Loucy (cell line): ENCODE data around the gene SLC22A3.

Experiments used
- EZH2phosphoT487 ChIP-seq: fragments of 200-600 bp; IDR thresholded peaks from 2 replicates; pipeline ENCODE4 v1.6.1; 2018; ENCODE audit warnings: antibody characterized with exemption, mild to moderate bottlenecking, moderate library complexity, borderline replicate concordance
- TF ChIP-seq, protein P1 (sequence below): fragments of 200-600 bp; sonication (generic); conservative IDR thresholded peaks from 2 replicates; pipeline ENCODE4 v1.5.1; 2014; ENCODE audit warnings: mild to moderate bottlenecking, antibody characterized with exemption, low read length

DNA sequence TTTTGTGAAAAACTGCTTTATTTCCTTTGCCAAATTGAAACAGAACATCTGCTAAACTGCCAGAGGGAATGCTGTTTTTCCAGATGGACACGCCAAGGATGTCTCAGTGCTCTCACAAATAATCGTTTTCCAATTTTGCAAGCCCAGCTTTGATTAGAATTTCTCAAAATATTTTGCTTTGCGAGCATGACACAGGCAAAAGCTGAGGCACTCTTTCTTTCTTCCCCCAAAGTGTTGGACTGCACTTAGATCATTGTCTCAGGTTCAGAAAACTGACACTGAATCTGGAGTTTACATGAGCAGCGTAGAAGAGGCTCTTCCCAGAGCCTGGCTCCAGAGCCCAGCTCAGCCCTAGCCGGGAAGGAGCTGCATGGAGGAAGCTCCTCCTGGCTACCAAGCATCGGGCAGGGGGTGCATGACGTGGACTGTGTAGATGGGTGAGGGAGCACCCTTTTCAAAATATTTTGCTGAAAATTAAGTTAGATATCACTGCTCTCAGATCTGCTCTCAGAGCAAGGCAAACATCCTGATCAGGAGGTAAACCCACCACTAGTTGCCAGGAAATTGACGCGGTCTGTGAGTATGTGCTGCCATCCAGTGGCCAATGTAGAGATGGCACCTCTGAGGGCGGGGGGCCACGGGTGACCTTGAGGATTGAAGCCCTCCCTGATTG, 107.5 kb downstream of the SLC22A3 start:
- TF ChIP-seq, protein P1, sequence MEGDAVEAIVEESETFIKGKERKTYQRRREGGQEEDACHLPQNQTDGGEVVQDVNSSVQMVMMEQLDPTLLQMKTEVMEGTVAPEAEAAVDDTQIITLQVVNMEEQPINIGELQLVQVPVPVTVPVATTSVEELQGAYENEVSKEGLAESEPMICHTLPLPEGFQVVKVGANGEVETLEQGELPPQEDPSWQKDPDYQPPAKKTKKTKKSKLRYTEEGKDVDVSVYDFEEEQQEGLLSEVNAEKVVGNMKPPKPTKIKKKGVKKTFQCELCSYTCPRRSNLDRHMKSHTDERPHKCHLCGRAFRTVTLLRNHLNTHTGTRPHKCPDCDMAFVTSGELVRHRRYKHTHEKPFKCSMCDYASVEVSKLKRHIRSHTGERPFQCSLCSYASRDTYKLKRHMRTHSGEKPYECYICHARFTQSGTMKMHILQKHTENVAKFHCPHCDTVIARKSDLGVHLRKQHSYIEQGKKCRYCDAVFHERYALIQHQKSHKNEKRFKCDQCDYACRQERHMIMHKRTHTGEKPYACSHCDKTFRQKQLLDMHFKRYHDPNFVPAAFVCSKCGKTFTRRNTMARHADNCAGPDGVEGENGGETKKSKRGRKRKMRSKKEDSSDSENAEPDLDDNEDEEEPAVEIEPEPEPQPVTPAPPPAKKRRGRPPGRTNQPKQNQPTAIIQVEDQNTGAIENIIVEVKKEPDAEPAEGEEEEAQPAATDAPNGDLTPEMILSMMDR = peak; percentile 98
- no peak for TF ChIP-seq EZH2phosphoT487
